Mucosa of rectum (tissue), 2 donors: ENCODE data around the gene CAVIN3.

Source experiments
- H3K27ac ChIP-seq, 2 donors: one replicate each; pipeline ENCODE4 v1.7.0; 2013; ENCODE audit warnings: inconsistent platforms in 2 of 2, low read depth in 2 of 2, low read length in 2 of 2
- H3K27me3 ChIP-seq, 2 donors: one replicate each; pipeline ENCODE4 v1.7.0; 2013; ENCODE audit warnings: low read length in 2 of 2; ENCODE audit not compliant: control insufficient read depth in 2 of 2, insufficient read depth in 2 of 2
- H3K36me3 ChIP-seq, 2 donors: one replicate each; pipeline ENCODE4 v1.7.0; 2013; ENCODE audit warnings: low read length in 2 of 2; ENCODE audit not compliant: control insufficient read depth in 2 of 2, insufficient read depth in 2 of 2
- H3K4me1 ChIP-seq, 2 donors: one replicate each; pipeline ENCODE4 v1.7.0; 2013; ENCODE audit warnings: low read length in 2 of 2, mild to moderate bottlenecking in 1 of 2; ENCODE audit not compliant: control insufficient read depth in 2 of 2, insufficient read depth in 2 of 2
- H3K4me3 ChIP-seq, 2 donors: one replicate each; pipeline ENCODE4 v1.7.0; 2013; ENCODE audit warnings: low read length in 2 of 2
- H3K9ac ChIP-seq, 2 donors: one replicate each; pipeline ENCODE4 v1.7.0; 2013; ENCODE audit warnings: low read length in 2 of 2, low read depth in 1 of 2, mild to moderate bottlenecking in 1 of 2
- H3K9me3 ChIP-seq, 2 donors: one replicate each; pipeline ENCODE4 v1.7.0; 2013; ENCODE audit warnings: low read length in 2 of 2; ENCODE audit not compliant: control insufficient read depth in 2 of 2
- donor health status: healthy.
- donor health status: Normal muscosa, but diverticular disease.

CAVIN3 gene

DNA sequence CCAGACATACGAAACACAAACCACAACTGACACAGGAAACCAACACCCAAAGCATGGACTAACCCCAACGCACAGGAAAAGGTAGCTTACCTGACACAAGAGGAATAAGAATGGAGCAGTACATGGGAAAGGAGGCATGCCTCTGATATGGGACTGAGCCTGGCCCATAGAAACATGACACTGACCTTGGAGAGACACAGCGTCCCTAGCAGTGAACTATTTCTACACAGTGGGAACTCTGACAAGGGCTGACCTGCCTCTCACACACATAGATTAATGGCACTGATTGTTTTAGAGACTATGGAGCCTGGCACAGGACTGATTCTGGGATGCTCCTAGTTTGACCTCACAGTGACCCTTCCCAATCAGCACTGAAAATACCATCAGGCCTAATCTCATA lies 48.7 kb downstream of the CAVIN3 start:
- Histone ChIP-seq H3K27ac (no peak overlapping the region), H3K4me3 (no peak overlapping the region), H3K27me3 (no peaks in the 10 kb centered on the region), H3K9ac (no peak overlapping the region), H3K4me1 (no peaks in the 10 kb centered on the region), H3K9me3 (no peaks in the 10 kb centered on the region), H3K36me3 (no peaks in the 10 kb centered on the region)

DNA sequence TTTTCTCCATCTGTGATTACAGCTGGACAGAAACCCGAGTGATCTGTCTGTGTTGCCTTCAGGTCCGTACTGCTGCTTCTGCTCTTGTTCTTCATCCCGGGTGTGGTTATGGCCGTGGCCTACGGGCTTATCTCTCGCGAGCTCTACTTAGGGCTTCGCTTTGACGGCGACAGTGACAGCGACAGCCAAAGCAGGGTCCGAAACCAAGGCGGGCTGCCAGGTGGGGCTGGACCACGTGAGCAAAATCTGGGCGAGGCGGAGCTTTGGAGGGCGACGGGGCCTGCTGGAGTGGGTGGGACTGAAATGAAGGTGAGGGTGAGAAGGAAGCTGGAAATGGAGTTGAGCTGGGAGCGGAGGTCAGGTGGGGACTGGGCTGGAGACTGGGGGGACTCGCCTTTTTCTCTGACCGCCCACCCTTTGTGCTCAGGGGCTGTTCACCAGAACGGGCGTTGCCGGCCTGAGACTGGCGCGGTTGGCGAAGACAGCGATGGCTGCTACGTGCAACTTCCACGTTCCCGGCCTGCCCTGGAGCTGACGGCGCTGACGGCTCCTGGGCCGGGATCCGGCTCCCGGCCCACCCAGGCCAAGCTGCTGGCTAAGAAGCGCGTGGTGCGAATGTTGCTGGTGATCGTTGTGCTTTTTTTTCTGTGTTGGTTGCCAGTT lies 49.6 kb downstream of the CAVIN3 start:
- Histone ChIP-seq H3K9ac (no peak overlapping the region), H3K9me3 (no peaks in the 10 kb centered on the region), H3K4me3 (no peak overlapping the region), H3K27me3 (no peaks in the 10 kb centered on the region), H3K4me1 (no peaks in the 10 kb centered on the region), H3K27ac (no peak overlapping the region), H3K36me3 (no peaks in the 10 kb centered on the region)

DNA sequence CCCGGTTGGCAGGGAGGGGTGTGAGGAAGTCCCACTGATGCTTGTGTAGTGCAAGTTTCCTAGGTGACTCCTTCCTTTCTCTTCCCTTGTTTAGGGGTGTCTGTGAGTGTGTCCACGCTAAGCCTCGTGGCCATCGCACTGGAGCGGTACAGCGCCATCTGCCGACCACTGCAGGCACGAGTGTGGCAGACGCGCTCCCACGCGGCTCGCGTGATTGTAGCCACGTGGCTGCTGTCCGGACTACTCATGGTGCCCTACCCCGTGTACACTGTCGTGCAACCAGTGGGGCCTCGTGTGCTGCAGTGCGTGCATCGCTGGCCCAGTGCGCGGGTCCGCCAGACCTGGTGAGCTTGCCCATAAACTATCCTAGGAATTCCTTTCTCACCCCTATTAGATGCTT lies 50.3 kb downstream of the CAVIN3 start:
- H3K9ac ChIP-seq: no peak overlapping the region
- H3K4me3 ChIP-seq: no peak overlapping the region
- H3K36me3 ChIP-seq: no peaks in the 10 kb centered on the region
- no peaks in the 10 kb centered on the region for H3K4me1 ChIP-seq
- H3K9me3 ChIP-seq: no peaks in the 10 kb centered on the region
- no peak overlapping the region for H3K27ac ChIP-seq
- H3K27me3 ChIP-seq: no peaks in the 10 kb centered on the region
